GM19463 (cell line): ENCODE data around the gene TRAM2.
"Not testable (repeated sequence)": the region's sequence is repeated elsewhere in the genome, so short reads cannot be mapped to it uniquely, and the experiment has no call there.

ENCODE experiments used
- ATAC-seq: cut with Tn5 transposase; IDR thresholded peaks from one replicate; pipeline ENCODE4 v1.9.1; 2021; ENCODE audit warnings: mild to moderate bottlenecking, moderate library complexity; ENCODE audit not compliant: unreplicated experiment

The TRAM2 gene

DNA sequence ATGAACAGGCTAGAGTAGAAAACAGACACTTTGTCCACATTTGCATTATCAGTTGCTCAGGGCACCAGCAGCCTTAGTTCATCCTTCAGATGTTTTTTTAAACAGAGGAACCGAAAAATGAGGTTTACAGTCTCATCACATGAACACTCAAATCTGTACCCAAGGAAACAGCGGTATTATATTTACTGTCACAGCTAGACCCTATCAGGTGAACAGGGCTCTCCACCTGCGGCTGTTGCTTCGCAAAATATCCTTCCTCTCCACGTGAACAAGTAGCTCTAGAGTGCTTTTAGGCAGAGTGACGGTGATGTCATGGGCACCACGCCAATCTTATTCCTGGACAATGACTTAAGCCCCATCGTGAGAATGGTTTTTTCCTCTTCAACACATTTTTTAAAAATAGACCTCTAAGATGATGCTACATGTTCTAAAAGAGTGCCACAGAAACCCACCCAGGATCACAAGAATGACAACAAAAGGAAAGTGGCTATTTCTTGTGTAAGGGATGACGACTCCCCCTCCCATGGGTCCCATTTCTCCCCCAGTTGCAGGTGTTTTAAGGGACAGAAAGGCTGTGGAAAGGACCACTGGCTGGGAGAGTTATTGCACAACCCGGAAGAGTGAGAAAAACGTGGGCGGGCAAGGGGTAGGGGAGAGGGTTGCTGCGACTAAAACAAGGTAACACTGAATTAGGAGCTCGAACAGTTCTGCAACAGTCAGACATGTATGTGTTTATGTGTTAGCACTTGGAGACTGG, 79.0 kb downstream of the TRAM2 start:
- ATAC-seq: peak; percentile 74

GRCh38 chr6:52496631-52497030, 80.2 kb downstream of the TRAM2 start:
- no peak for ATAC-seq

DNA sequence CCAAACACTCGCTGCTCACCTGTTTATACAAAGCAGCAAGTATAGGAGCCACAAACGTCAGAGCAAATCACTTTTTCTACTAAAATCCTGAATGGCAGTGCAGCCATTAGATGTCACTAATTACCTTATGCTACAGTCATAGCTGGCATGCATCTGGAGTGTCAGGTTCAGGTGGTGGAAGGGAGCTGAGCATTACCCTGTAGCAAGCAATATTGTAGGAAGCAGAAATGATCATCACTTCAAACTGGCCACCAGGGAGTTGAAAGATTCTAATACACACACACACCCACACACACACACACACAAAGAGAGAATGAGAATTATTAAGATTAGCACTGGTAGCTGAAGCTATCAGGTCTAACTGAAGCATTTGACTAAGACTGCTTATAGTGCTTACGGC, 80.9 kb downstream of the TRAM2 start:
- no peak for ATAC-seq

DNA sequence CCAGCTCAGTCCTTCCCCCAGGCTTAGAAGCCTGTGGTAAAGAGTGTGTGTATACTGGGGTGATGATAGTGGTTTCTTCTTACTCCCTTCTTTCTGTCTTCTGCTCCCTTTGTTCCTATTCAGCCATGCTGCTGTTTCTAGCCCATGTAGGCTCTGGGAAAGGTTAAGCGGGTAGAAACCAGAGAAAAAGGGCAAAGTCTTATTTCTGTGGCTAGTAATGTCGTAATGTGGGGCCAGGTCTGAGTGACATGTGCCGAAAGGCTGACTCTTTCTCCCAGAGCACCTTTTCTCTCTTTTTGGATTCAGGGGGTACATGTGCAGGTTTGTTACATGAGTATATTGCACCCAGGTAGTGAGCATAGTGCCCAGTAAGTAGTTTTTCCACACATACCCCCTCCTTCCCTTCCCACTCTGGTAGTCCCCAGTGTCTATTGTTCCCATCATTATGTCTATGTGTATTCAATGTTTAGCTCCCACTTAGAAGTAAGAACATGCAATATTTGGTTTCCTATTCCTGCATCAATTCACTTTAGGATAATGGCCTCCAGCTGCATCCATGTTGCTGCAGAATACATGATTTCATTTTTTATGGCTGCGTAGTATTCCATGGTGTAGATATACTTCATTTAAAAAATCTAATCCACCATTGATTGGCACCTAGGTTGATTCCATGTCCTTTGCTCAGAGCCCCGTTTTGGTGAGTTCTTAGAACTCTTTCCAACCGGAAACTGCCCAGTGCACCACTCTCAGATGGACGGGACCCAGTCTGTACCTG, 82.4 kb downstream of the TRAM2 start:
- ATAC-seq: no peak

DNA sequence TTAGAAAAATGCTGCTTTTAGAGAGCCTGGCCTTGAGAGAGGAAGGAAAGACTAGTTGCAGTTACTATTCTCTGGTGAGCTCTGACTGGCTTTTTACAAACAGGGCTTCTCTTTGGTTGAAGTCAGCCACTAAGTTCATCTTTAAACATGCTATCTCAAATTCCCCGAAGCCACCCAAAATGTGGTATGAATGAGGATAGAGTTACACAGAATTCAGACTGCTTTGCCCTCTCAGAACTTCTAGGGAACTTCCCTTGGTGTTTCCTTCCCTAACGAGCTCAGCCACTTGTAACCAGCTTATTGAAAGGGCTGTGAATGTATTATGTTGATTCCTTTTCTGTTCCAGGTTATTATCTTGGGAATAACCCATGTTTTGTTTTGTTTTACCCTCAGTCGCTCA, 83.2 kb downstream of the TRAM2 start:
- ATAC-seq: no peak

- peak; percentile 53 for ATAC-seq
Observed at GRCh38 chr6:52491203-52492069, 85.4 kb downstream of the TRAM2 start.

- ATAC-seq: no peak
Observed at GRCh38 chr6:52489881-52490280, 87.0 kb downstream of the TRAM2 start.

GRCh38 chr6:52483671-52484003, 93.2 kb downstream of the TRAM2 start:
- no peak for ATAC-seq

DNA sequence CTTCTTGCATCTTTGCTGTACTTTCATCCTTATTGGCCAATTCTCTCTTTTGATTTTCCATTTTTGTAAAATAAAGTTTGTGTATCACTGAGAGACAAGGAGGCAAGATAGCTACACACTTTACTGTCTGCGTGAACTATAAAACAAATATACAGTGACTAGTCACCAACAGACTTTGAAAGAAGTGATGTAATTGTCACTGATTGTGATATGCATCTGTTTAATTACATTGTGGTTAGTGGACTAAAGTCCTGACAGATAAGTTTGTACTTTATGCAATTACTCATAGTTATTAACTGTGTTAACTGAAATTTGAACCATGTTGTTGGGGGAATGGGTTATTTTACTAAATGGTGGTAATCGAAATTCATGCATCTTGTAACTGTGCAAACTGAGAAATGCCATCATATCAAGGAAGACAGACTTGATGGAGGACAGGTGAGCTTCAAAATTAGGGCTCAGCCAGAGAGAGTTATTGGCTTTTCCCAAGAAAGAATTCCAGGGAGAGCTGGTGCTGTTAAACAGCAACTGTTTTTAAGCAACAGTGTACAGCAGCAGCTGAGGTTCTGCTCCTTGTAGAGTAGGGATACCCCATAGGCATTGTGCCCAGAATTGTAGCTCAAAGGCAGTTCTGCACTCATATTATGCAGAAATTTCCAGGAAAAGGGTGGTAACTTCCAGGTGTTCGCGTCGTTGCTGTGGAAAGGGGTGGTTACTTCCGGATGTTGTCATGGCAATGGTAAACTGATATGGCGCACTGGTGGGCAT, 93.8 kb downstream of the TRAM2 start:
- ATAC-seq: no peak

DNA sequence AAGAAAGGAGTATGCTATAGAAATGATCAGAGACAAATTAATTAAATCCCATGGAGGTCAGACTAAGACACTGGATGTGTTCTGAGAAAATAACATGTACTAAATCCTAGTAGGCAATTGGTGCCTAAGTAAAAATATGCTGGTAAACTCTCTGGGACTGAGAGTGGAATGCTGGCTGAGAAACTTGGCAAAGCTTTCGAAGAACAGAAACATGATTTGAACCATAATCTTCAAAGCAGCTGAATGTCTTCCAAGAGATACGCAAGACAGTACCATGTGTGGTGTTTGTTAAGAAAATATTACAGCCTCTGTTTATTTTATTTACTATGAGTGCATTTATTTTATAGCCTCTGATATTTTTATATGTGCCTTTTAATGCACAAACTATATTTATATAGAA, 101.6 kb downstream of the TRAM2 start:
- ATAC-seq: no peak

DNA sequence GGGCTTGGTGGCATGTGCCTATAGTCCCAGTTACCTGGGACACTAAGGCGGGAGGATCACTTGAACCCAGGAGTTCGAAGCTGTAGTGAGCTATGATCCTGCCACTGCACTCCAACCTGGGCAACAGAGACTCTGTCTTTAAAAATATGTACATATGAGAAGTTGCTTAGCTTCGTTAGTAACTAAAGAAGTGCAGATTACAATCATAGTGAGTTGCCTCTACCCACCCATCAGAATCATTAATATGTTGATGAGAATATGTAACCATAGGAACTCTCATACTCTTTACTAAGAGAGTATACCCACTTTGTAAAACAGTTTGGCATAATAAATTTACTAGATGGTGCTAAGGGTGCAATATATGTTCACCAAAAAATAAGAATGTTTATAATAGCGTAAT, 102.7 kb downstream of the TRAM2 start:
- no peak for ATAC-seq

DNA sequence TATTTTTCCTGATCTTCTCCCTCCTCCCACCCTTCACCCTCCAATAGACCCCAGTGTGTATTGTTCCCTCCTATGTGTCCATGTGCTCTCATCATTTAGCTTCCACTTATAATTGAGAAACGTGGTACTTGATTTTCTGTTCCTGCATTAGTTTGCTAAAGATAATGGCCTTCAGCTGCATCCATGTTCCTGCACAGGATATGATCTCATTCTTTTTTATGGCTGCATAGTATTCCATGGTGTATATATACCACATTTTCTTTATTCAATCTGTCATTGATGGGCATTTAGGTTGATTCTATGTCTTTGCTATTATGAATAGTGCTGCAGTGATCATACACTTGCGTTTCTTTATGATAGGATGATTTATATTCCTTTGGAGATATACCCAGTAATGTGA, 115.7 kb downstream of the TRAM2 start:
- not testable (repeated sequence) for ATAC-seq

GRCh38 chr6:52457096-52457495, 119.8 kb downstream of the TRAM2 start:
- ATAC-seq: no peak

GRCh38 chr6:52454556-52454955, 122.3 kb downstream of the TRAM2 start:
- no peak for ATAC-seq
